Adipocyte (in vitro differentiated cells): Measurements from ENCODE around the gene E2F6.

Source experiments
- DNase-seq: peaks from one replicate; pipeline ENCODE4 v3.0.0-alpha.2; 2015; ENCODE audit warnings: low read depth
- H3K27me3 ChIP-seq: replicated peaks from 2 replicates; pipeline ENCODE4 v1.7.0; 2013; ENCODE audit warnings: mild to moderate bottlenecking, low read length, moderate library complexity; ENCODE audit not compliant: control insufficient read depth, insufficient read depth
- H3K36me3 ChIP-seq: 2 replicates; pipeline ENCODE4 v1.7.0; 2013; ENCODE audit warnings: low read length, mild to moderate bottlenecking, moderate library complexity; ENCODE audit not compliant: control insufficient read depth, insufficient read depth, severe bottlenecking
- H3K4me1 ChIP-seq: 2 replicates; pipeline ENCODE4 v1.7.0; 2013; ENCODE audit warnings: mild to moderate bottlenecking, low read length, moderate library complexity; ENCODE audit not compliant: control insufficient read depth, insufficient read depth
- H3K4me3 ChIP-seq: 2 replicates; pipeline ENCODE4 v1.7.0; 2013; ENCODE audit warnings: mild to moderate bottlenecking, low read length, moderate library complexity
- H3K9ac ChIP-seq: 2 replicates; pipeline ENCODE4 v1.7.0; 2013; ENCODE audit warnings: mild to moderate bottlenecking, low read length, moderate library complexity
- H3K9me3 ChIP-seq: 2 replicates; pipeline ENCODE4 v1.7.0; 2013; ENCODE audit warnings: mild to moderate bottlenecking, low read length, moderate library complexity; ENCODE audit not compliant: control insufficient read depth

E2F6 gene

GRCh38 chr2:11450791-11451190, 15.2 kb downstream of the E2F6 start:
- H3K27me3 ChIP-seq: no peaks in the 10 kb centered on the region
- no peaks in the 10 kb centered on the region for H3K9me3 ChIP-seq
- peaks cover 34% of the 10 kb centered on the region for H3K4me1 ChIP-seq
- peaks cover 63% of the 10 kb centered on the region for H3K36me3 ChIP-seq
- DNase-seq: no peak
- H3K9ac ChIP-seq: no peak overlapping the region
- no peak overlapping the region for H3K4me3 ChIP-seq

DNA sequence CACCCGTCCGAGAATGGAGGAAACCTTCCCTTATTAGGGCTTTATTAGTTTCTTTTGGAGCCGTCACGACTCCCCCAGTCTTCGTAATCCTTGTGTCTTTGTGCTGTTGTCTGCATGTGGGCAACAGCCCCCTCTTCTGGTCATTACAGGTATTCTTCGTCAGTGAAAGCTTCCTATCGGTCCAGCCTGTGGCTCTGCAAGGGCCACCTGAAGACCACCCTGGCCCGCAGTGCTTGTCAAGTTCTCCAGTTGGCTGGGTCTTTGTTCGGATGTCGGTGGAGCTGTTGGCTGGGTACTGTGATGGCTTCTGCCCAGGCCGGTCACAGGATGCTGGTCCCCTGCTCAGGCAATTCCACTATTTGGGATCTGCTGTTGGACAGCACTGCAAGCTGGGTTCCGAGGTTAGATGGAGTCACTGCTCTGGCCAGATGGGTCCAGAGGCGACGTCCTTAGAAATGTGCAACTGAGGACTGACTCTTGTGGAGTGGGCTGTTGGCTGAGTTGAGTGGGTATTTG, 19.2 kb downstream of the E2F6 start:
- DNase-seq: peak; percentile 82
- no peak overlapping the region for H3K4me3 ChIP-seq
- H3K4me1 ChIP-seq: peaks cover 42% of the 10 kb centered on the region
- H3K36me3 ChIP-seq: peaks cover 40% of the 10 kb centered on the region
- H3K27me3 ChIP-seq: no peaks in the 10 kb centered on the region
- H3K9me3 ChIP-seq: no peaks in the 10 kb centered on the region
- peak overlapping the region; percentile 36 for H3K9ac ChIP-seq

- H3K36me3 ChIP-seq: peaks cover 35% of the 10 kb centered on the region
Observed at GRCh38 chr2:11444737-11445136, 21.2 kb downstream of the E2F6 start.

DNA sequence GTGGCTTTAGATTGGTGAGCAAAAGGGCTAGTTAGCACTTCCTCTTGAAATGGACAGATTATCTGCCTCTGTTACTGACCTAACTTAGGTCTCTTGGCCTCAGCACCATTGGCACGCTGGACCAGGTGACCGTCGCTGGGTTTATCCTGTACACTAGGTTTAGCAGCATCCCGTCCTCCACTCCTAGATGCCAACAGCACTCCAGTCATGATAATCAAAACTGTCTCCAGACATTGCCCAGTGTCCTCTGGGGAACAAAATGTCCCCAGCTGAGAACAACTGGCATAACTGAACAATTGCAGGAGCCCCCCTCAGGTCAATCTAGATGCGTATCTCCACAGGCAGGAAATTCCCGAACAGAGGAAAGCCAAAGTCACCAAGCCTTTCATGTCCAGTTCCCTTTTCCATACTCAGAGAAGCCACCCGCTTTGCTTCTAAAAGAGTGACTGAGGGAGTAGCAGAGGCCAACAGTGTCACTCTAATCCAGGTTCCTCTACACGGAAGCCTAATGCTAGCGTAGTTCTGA, 27.3 kb downstream of the E2F6 start:
- Histone ChIP-seq H3K9ac (no peak overlapping the region), H3K27me3 (no peaks in the 10 kb centered on the region), H3K36me3 (peaks cover 13% of the 10 kb centered on the region), H3K4me1 (no peaks in the 10 kb centered on the region), H3K9me3 (no peaks in the 10 kb centered on the region), H3K4me3 (no peak overlapping the region)
- DNase-seq: no peak

More at GRCh38 chr2:11444737-11445136, 21.2 kb downstream of the E2F6 start:
- Histone ChIP-seq H3K9ac (no peak overlapping the region), H3K9me3 (no peaks in the 10 kb centered on the region), H3K4me3 (no peak overlapping the region), H3K4me1 (peaks cover 35% of the 10 kb centered on the region), H3K27me3 (no peaks in the 10 kb centered on the region)
- no peak for DNase-seq

- no peak for DNase-seq
- no peaks in the 10 kb centered on the region for H3K9me3 ChIP-seq
- no peak overlapping the region for H3K4me3 ChIP-seq
- H3K27me3 ChIP-seq: no peaks in the 10 kb centered on the region
- no peaks in the 10 kb centered on the region for H3K4me1 ChIP-seq
- peaks cover 9% of the 10 kb centered on the region for H3K36me3 ChIP-seq
- no peak overlapping the region for H3K9ac ChIP-seq
Observed at GRCh38 chr2:11437602-11438001, 28.4 kb downstream of the E2F6 start.

- no peak for DNase-seq
- Histone ChIP-seq H3K9ac (no peak overlapping the region), H3K4me3 (no peak overlapping the region), H3K36me3 (no peaks in the 10 kb centered on the region), H3K27me3 (no peaks in the 10 kb centered on the region), H3K4me1 (no peaks in the 10 kb centered on the region), H3K9me3 (no peaks in the 10 kb centered on the region)
Observed at GRCh38 chr2:11435036-11435435, 30.9 kb downstream of the E2F6 start.

DNA sequence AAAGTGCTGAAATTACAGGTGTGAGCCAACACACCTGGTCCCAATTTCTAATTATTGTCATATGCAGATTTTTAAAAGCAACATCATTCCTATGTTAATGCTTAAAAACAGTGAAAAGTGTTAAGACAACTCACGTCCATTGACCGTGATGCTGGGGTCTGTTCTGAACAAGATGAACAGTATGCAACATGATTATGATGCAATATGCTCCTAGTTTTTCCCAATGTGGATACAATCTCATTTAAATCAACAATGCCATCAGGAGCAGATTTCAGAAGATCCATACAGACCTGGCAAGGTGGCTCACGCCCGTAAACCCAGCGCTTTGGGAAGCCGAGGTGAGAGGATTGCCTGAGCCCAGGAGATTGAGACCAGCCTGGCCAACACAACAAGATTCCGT, 31.5 kb downstream of the E2F6 start:
- Histone ChIP-seq H3K4me1 (no peaks in the 10 kb centered on the region), H3K9me3 (no peaks in the 10 kb centered on the region), H3K4me3 (no peak overlapping the region), H3K36me3 (no peaks in the 10 kb centered on the region), H3K9ac (no peak overlapping the region), H3K27me3 (no peaks in the 10 kb centered on the region)
- no peak for DNase-seq

DNA sequence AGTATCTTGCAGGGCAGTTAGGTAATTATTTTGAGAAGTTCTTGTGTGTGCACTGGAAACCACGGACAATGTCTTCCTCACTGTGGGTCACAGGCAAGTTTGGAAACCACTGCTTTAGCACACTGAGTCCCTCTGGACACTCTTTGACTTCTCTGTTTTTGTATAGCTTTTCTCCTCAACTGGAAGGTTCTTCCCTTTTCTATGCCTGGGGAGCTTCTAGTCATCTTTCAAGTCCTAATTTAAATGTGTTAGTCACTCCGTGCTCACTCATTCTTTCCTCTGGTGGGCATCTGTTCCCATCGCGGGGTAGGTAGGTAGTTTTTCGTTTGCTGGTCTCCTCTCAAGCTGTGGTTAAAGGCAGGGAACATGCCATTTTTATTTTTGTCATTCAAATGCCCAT, 32.1 kb downstream of the E2F6 start:
- no peak overlapping the region for H3K4me3 ChIP-seq
- DNase-seq: no peak
- H3K27me3 ChIP-seq: no peaks in the 10 kb centered on the region
- H3K4me1 ChIP-seq: no peaks in the 10 kb centered on the region
- no peaks in the 10 kb centered on the region for H3K9me3 ChIP-seq
- H3K36me3 ChIP-seq: no peaks in the 10 kb centered on the region
- no peak overlapping the region for H3K9ac ChIP-seq

DNA sequence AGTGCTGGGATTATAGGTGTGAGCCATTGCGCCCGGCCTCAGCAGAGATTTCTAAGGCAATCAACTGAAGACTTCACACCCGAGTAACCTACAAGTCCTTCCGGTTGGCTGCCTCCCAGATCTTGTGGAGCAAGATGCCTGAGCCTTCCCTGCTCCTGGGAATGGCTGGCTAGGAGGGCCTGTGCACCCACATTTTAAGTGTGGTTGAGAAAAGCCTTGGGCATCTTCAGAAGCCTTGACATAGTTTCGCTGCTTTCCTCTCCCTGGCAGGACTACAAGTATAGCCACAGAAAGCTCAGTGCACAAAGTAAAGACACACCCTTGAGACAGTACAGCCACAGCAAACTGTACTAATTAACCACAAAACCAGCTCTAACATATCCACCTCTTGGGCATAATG, 35.2 kb downstream of the E2F6 start:
- no peaks in the 10 kb centered on the region for H3K4me1 ChIP-seq
- H3K9me3 ChIP-seq: no peaks in the 10 kb centered on the region
- DNase-seq: no peak
- no peak overlapping the region for H3K9ac ChIP-seq
- no peaks in the 10 kb centered on the region for H3K27me3 ChIP-seq
- no peak overlapping the region for H3K4me3 ChIP-seq
- no peaks in the 10 kb centered on the region for H3K36me3 ChIP-seq

GRCh38 chr2:11427224-11427623, 38.7 kb downstream of the E2F6 start:
- Histone ChIP-seq H3K9ac (no peak overlapping the region), H3K36me3 (no peaks in the 10 kb centered on the region), H3K4me3 (no peak overlapping the region), H3K4me1 (peaks cover 12% of the 10 kb centered on the region), H3K27me3 (no peaks in the 10 kb centered on the region), H3K9me3 (no peaks in the 10 kb centered on the region)
- DNase-seq: no peak

DNA sequence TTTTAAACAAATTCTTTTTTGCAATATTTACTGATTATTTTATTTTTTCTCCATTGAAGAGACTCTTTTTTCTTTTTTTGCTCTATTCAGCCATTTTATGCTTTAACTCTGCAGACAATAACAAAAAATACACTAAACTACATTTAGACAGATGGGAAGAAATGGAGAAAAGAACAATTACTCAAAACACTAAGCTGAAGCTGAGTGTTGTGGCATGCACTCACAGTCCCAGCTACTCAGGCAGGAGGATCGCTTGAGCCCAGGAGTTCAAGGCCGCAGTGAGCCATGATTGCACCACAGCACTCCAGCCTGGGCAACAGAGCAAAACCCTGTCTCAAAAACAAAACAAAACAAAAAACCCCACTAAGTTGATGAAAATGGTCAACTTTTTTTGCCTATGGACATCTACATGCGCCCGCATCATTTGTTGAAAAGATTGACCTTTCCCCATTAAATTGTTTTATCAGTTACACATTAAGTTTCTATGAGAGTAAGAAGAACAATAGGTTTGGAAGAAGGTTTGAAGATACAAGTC, 43.0 kb downstream of the E2F6 start:
- Histone ChIP-seq H3K9me3 (peaks cover 4% of the 10 kb centered on the region), H3K36me3 (no peaks in the 10 kb centered on the region), H3K4me1 (peaks cover 41% of the 10 kb centered on the region), H3K27me3 (no peaks in the 10 kb centered on the region), H3K9ac (peak overlapping the region; percentile 81), H3K4me3 (no peak overlapping the region)
- DNase-seq: no peak

DNA sequence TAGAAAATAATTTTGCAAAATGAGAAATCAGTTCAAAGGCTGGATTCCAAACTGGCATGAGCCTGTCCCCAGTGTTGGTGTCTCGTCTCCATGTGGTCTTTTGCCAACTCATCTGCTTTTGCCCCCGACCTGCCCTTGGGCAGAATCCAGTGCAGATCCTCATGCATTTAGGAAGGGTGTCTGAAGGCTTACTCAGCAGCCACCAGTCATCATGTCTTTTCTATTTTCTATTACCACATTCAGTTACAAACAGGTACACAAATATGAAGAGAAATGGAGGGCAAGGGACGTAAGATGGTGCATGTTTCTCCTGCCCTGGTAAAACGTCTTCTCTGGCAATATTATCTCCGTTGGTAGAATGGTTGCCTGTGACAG, 43.5 kb downstream of the E2F6 start:
- H3K9me3 ChIP-seq: peaks cover 7% of the 10 kb centered on the region
- H3K9ac ChIP-seq: peak overlapping the region; percentile 81
- peak overlapping the region; percentile 48 for H3K4me3 ChIP-seq
- DNase-seq: no peak
- no peaks in the 10 kb centered on the region for H3K36me3 ChIP-seq
- H3K27me3 ChIP-seq: no peaks in the 10 kb centered on the region
- peaks cover 41% of the 10 kb centered on the region for H3K4me1 ChIP-seq
